Measurements from ENCODE around the gene MRPL2. TPM values are rescaled to one million over a fixed set of nuclear protein-coding genes. Genes with fewer than 3 reads are reported as not detected.

The MRPL2 gene
- polyA plus RNA-seq, 1 experiment: 19.3 TPM

DNA sequence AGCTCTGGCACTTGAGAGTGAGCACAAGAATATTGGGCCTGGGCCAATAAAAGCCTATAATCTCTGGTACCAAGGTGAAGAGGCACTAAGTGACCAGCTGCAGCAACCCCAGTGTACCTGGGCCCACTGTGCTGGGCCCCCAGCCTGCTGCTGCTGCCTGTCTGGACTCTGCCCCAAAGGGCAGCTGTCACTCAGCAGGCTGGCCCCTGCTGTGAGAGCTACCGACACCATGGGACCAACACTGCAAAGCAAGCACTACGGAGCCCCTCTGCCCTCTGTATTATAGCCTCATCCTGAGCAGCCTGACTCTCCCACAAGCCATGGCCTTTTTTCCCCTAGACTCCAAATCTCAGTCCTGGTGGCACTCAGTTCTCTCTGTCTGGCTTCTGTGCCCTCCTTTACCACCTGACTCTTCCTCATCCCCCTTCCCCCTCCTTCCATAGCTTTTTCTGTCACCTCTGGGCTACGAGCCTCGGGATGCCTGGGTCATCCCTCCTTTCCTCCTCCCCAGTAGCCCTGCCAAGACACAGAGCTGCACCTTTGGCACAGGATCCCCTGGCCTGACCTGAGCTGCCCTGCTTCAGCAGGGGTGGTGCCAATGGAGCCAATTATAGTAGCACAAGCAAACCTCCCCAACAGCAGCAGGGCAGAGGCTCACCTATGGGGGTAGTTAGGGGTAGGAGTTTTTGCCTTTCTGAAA, 23.6 kb downstream of the MRPL2 start:
- ChIA-PET POLR2A (interaction anchor here (1.7 kb wide), 1 partner anchor 18 kb away, joined by 7 read pairs; the partner anchor contains the start of gene CUL7), CTCF (interaction anchor here (0.6 to 0.8 kb wide), 2 partner anchors 108 to 130 kb away, joined by 3 read pairs; no protein-coding TSS in a partner anchor)

DNA sequence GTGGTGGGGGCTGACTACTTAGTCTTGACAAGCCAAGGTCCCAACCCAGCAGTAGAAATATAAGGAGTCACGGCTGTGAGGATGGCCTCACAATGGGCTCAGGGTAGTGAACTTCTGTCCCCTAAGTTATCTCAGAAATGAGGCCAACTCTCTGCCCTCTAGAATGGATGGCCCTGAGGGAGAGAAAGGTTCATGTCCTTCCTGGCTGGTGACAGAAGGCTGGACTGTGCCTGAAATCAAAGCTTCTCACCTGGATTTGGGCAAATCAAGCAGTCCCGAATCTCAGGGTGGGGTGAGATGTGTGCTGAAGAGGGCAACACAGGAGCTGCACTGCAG, 25.1 kb downstream of the MRPL2 start:
- POLR2A ChIA-PET: no interaction called here
- no peak overlapping the region for H3K27ac ChIP-seq (ENCODE audit: low read depth, low read length)
- no peaks in the 10 kb centered on the region for H3K27me3 ChIP-seq (ENCODE audit: control insufficient read depth, insufficient read depth, low read length)
- no peak overlapping the region for H3K4me3 ChIP-seq (ENCODE audit: low read depth, low read length)
- TF ChIP-seq, protein P1, sequence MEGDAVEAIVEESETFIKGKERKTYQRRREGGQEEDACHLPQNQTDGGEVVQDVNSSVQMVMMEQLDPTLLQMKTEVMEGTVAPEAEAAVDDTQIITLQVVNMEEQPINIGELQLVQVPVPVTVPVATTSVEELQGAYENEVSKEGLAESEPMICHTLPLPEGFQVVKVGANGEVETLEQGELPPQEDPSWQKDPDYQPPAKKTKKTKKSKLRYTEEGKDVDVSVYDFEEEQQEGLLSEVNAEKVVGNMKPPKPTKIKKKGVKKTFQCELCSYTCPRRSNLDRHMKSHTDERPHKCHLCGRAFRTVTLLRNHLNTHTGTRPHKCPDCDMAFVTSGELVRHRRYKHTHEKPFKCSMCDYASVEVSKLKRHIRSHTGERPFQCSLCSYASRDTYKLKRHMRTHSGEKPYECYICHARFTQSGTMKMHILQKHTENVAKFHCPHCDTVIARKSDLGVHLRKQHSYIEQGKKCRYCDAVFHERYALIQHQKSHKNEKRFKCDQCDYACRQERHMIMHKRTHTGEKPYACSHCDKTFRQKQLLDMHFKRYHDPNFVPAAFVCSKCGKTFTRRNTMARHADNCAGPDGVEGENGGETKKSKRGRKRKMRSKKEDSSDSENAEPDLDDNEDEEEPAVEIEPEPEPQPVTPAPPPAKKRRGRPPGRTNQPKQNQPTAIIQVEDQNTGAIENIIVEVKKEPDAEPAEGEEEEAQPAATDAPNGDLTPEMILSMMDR (IDR thresholded peaks at IDR 0.05; ENCODE audit: low read depth, low read length): no peak
- CTCF ChIA-PET: no interaction called here
- H3K9me3 ChIP-seq (ENCODE audit: control insufficient read depth, insufficient read depth, low read length): no peaks in the 10 kb centered on the region
- DNase-seq (ENCODE audit: low read depth, low spot score): no peak

More for the DNA sequence above, 23.6 kb downstream of the MRPL2 start:
- no peaks in the 10 kb centered on the region for H3K27me3 ChIP-seq (ENCODE audit: control insufficient read depth, insufficient read depth, low read length)
- no peak overlapping the region for H3K27ac ChIP-seq (ENCODE audit: low read depth, low read length)
- no peak overlapping the region for H3K4me3 ChIP-seq (ENCODE audit: low read depth, low read length)
- H3K9me3 ChIP-seq (ENCODE audit: control insufficient read depth, insufficient read depth, low read length): no peaks in the 10 kb centered on the region
- TF ChIP-seq, protein P1 (IDR thresholded peaks at IDR 0.05; ENCODE audit: low read depth, low read length): no peak
- no peak for DNase-seq (ENCODE audit: low read depth, low spot score)

DNA sequence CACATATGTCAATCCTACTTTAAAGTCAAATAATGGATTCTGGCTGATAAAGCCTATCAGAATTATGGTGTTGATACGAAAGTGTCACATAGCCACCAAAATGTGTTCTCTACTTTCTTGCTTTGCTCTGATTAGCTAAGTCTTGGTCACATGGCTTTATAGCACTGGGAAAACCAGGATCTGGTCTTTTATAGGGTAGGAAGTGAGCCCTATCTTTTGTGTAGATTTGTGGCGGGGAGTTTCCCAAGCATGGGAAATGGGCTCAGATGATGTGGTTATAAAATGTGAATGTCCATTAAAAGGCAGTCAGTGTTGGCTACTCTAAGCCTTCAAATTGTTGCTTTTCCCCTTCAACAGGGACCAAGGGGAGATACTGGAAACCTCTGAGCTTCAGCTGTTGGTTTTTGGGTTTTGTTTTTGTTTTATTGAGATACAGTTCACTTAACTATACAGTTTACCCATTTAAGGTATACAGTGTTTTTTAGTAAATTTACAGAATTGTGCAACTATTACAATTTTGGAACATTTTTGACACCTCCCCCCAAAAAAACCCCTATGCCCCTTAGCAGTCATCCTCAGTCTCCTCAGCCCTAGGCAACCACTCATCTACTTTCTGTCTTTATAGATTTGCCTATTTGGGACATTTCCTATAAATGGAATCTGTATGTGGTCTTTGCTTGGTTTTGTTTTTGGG, 25.6 kb downstream of the MRPL2 start:
- no peaks in the 10 kb centered on the region for H3K9me3 ChIP-seq (ENCODE audit: control insufficient read depth, insufficient read depth, low read length)
- TF ChIP-seq, protein P1 (IDR thresholded peaks at IDR 0.05; ENCODE audit: low read depth, low read length): no peak
- no peak overlapping the region for H3K4me3 ChIP-seq (ENCODE audit: low read depth, low read length)
- H3K27me3 ChIP-seq (ENCODE audit: control insufficient read depth, insufficient read depth, low read length): no peaks in the 10 kb centered on the region
- CTCF ChIA-PET: interaction anchor here (0.6 to 1.9 kb wide), 3 partner anchors 10 to 133 kb away, joined by 3 to 6 read pairs (median 5); no protein-coding TSS in a partner anchor
- H3K27ac ChIP-seq (ENCODE audit: low read depth, low read length): no peak overlapping the region
- no peak for DNase-seq (ENCODE audit: low read depth, low spot score)
- POLR2A ChIA-PET: interaction anchor here (1.5 to 1.9 kb wide), 2 partner anchors 12 to 19 kb away, joined by 6 to 12 read pairs; partner anchors contain the start of genes KLHDC3 and RRP36

DNA sequence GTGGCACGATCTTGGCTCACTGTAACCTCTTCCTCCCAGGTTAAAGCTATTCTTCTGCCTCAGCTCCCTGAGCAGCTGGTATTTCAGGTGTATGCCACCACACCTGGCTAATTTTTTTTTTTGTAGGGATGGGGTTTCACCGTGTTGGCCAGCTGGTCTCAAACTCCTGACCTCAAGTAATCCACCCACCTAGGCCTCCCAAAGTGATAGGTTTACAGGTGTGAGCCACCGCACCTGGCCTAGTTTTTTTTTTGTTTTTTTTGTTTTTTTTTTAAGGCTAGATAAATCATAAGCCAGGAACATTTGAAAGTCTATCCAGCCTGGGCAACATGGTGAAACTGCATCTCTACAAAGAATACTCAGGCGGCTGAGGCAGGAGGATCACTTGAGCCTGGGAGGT, 26.9 kb downstream of the MRPL2 start:
- ChIA-PET POLR2A (interaction anchor here (0.7 to 1.9 kb wide), 3 partner anchors 11 to 142 kb away, joined by 4 to 12 read pairs (median 6); partner anchors contain the start of genes KLHDC3 and RRP36), CTCF (interaction anchor here (1.2 to 1.9 kb wide), 2 partner anchors 111 to 131 kb away, joined by 3 to 5 read pairs; no protein-coding TSS in a partner anchor)
- no peak overlapping the region for H3K4me3 ChIP-seq (ENCODE audit: low read depth, low read length)
- no peaks in the 10 kb centered on the region for H3K27me3 ChIP-seq (ENCODE audit: control insufficient read depth, insufficient read depth, low read length)
- no peak overlapping the region for H3K27ac ChIP-seq (ENCODE audit: low read depth, low read length)
- no peak for DNase-seq (ENCODE audit: low read depth, low spot score)
- TF ChIP-seq, protein P1 (IDR thresholded peaks at IDR 0.05; ENCODE audit: low read depth, low read length): no peak
- H3K9me3 ChIP-seq (ENCODE audit: control insufficient read depth, insufficient read depth, low read length): no peaks in the 10 kb centered on the region
